GM18498 (cell line): ENCODE data around the gene TOE1.

ENCODE experiments used
- ATAC-seq: cut with Tn5 transposase; IDR thresholded peaks from one replicate; pipeline ENCODE4 v1.9.1; 2021; ENCODE audit warnings: mild to moderate bottlenecking, moderate library complexity; ENCODE audit not compliant: unreplicated experiment

The TOE1 gene

GRCh38 chr1:45326627-45327623 is 13.0 kb upstream of the TOE1 start, which contains the start of gene HPDL:
TSS of gene HPDL (plus strand) at chr1:45326895. CDS start at chr1:45327149, 254 bp downstream.
- ATAC-seq = peak; percentile 68

GRCh38 chr1:45327644-45328515 is 12.1 kb upstream of the TOE1 start:
- no peak for ATAC-seq

GRCh38 chr1:45328680-45329079 is 11.3 kb upstream of the TOE1 start:
- ATAC-seq = no peak

- no peak for ATAC-seq
Measured at GRCh38 chr1:45329445-45329844, 10.5 kb upstream of the TOE1 start.

- no peak for ATAC-seq
Measured at GRCh38 chr1:45331436-45332345, 8.3 kb upstream of the TOE1 start.

GRCh38 chr1:45332346-45332720 is 7.6 kb upstream of the TOE1 start:
- no peak for ATAC-seq

GRCh38 chr1:45334308-45335245 is 5.4 kb upstream of the TOE1 start:
- ATAC-seq = no peak

GRCh38 chr1:45335855-45336324 is 4.1 kb upstream of the TOE1 start:
- ATAC-seq = no peak

GRCh38 chr1:45337630-45338325 is 2.2 kb upstream of the TOE1 start:
- ATAC-seq = no peak

GRCh38 chr1:45340816-45341466 is 971 bp downstream of the TOE1 start:
- ATAC-seq = no peak

- ATAC-seq = no peak
Measured at GRCh38 chr1:45344499-45344898, 4.5 kb downstream of the TOE1 start.

GRCh38 chr1:45345014-45345413 is 5.0 kb downstream of the TOE1 start:
- no peak for ATAC-seq

- ATAC-seq = no peak
Measured at GRCh38 chr1:45346473-45346872, 6.5 kb downstream of the TOE1 start.

- ATAC-seq = no peak
Measured at GRCh38 chr1:45348020-45348419, 8.1 kb downstream of the TOE1 start.

GRCh38 chr1:45348609-45348965 is 8.6 kb downstream of the TOE1 start:
- no peak for ATAC-seq

GRCh38 chr1:45348966-45349677 is 9.2 kb downstream of the TOE1 start:
- ATAC-seq = no peak

GRCh38 chr1:45351508-45351907 is 11.5 kb downstream of the TOE1 start:
- no peak for ATAC-seq

GRCh38 chr1:45353685-45354084 is 13.7 kb downstream of the TOE1 start:
- no peak for ATAC-seq
